HepG2 (cell line): ENCODE measurements around the gene CUL9. TPM values are rescaled to one million over a fixed set of nuclear protein-coding genes. Genes with fewer than 3 reads are reported as not detected.

Experiments used
- ARNT ChIP-seq: fragments of 450-650 bp; IDR thresholded peaks from 2 replicates; pipeline ENCODE4 v1.6.1; 2017
- BRCA1 ChIP-seq: sonication (generic); formaldehyde crosslinking; IDR thresholded peaks from 2 replicates; pipeline ENCODE4 v1.4.0; 2020; ENCODE audit warnings: missing genetic modification reagents
- GFI1 ChIP-seq: sonication (generic); formaldehyde crosslinking; IDR thresholded peaks from 2 replicates; pipeline ENCODE4 v1.5.0; 2020; ENCODE audit warnings: missing genetic modification reagents, mild to moderate bottlenecking, borderline replicate concordance
- HDAC6 ChIP-seq: fragments of 200-600 bp; sonication (generic); IDR thresholded peaks from 2 replicates; pipeline ENCODE4 v1.7.0; 2017; ENCODE audit warnings: mild to moderate bottlenecking, antibody characterized with exemption, low read length, low read depth
- KDM5A ChIP-seq: fragments of 200-600 bp; sonication (generic); IDR thresholded peaks from 2 replicates; pipeline ENCODE4 v1.7.0; 2018; ENCODE audit warnings: antibody characterized with exemption, mild to moderate bottlenecking, low read length, borderline replicate concordance
- MAFG ChIP-seq: sonication (generic); formaldehyde crosslinking; IDR thresholded peaks from 2 replicates; pipeline ENCODE4 v1.5.1; 2020; ENCODE audit warnings: mild to moderate bottlenecking, missing genetic modification reagents
- NFE2L1 ChIP-seq: sonication (generic); formaldehyde crosslinking; IDR thresholded peaks from 2 replicates; pipeline ENCODE4 v1.4.0; 2020; ENCODE audit warnings: missing genetic modification reagents, mild to moderate bottlenecking, borderline replicate concordance
- NR3C1 ChIP-seq: sonication (generic); formaldehyde crosslinking; IDR thresholded peaks from 2 replicates; pipeline ENCODE4 v1.4.0; 2020; ENCODE audit warnings: missing genetic modification reagents
- RFX3 ChIP-seq: IDR thresholded peaks from 2 replicates; pipeline ENCODE4 v1.6.1; 2016; ENCODE audit warnings: missing biosample characterization, missing genetic modification reagents
- SP5 ChIP-seq: IDR thresholded peaks from 2 replicates; pipeline ENCODE4 v1.6.1; 2016; ENCODE audit warnings: low read depth, borderline replicate concordance
- SYNCRIP ChIP-seq: fragments of 200-400 bp; formaldehyde crosslinking; IDR thresholded peaks from 2 replicates; pipeline ENCODE4 v1.6.1; 2018; ENCODE audit warnings: mild to moderate bottlenecking, low read depth, low read length; ENCODE audit not compliant: insufficient read depth
- ZMAT3 ChIP-seq: sonication (generic); formaldehyde crosslinking; conservative IDR thresholded peaks from 2 replicates; pipeline ENCODE4 v1.7.0; 2021; ENCODE audit warnings: missing genetic modification reagents
- ZNF251 ChIP-seq: sonication (generic); formaldehyde crosslinking; IDR thresholded peaks from 2 replicates; pipeline ENCODE4 v1.9.0; 2021; ENCODE audit warnings: mild to moderate bottlenecking, missing genetic modification reagents
- ZNF264 ChIP-seq: sonication (generic); formaldehyde crosslinking; IDR thresholded peaks from 2 replicates; pipeline ENCODE4 v1.4.0; 2020; ENCODE audit warnings: missing genetic modification reagents
- ZNF607 ChIP-seq: sonication (generic); formaldehyde crosslinking; IDR thresholded peaks from 2 replicates; pipeline ENCODE4 v1.5.1; 2020; ENCODE audit warnings: missing genetic modification reagents, mild to moderate bottlenecking, borderline replicate concordance
- ZNF652 ChIP-seq: IDR thresholded peaks from 2 replicates; pipeline ENCODE4 v1.6.1; 2016; ENCODE audit warnings: low read depth, borderline replicate concordance
- polyA plus RNA-seq, 8 experiments: library from polyadenylated mRNA; depleted of rRNA in 3 of 8; stranded (reverse) in 7 of 8; unstranded in 1 of 8; fragments of >200 nt; fragmentation: Illumina TruSeq in 4 of 8; extraction: Trizol in 4 of 8; gene quantifications; 2 replicates each; pipeline versions ENCODE4 v1.2.1 to v1.2.3, GENCODE V29; 2011 to 2016; ENCODE audit warnings: low read depth in 4 of 8, missing spikeins in 1 of 8, mixed read lengths in 1 of 8; ENCODE audit not compliant: insufficient read depth in 1 of 8
- total RNA-seq, 5 experiments: library from RNA; depleted of rRNA; stranded (reverse); fragments of >200 nt; fragmentation: Illumina TruSeq; extraction: Trizol; gene quantifications; 2 replicates each; pipeline ENCODE4 v1.2.3, GENCODE V29; 2016; ENCODE audit warnings: low read depth in 1 of 5
- TF ChIP-seq, protein P1 (sequence below): sonication (generic); formaldehyde crosslinking; IDR thresholded peaks from 2 replicates; pipeline ENCODE4 v1.8.0; 2022; ENCODE audit warnings: missing genetic modification reagents, mild to moderate bottlenecking, moderate library complexity, borderline replicate concordance
- TF ChIP-seq, protein P2 (sequence below): sonication (generic); formaldehyde crosslinking; IDR thresholded peaks from 2 replicates; pipeline ENCODE4 v1.4.0; 2020; ENCODE audit warnings: low read depth, mild to moderate bottlenecking, missing genetic modification reagents
- TF ChIP-seq, protein P3 (sequence below): sonication (generic); formaldehyde crosslinking; IDR thresholded peaks from 2 replicates; pipeline ENCODE4 v1.5.0; 2020; ENCODE audit warnings: missing genetic modification reagents
- TF ChIP-seq, protein P4 (sequence below): IDR thresholded peaks from 2 replicates; pipeline ENCODE4 v1.4.0; 2020; ENCODE audit warnings: mild to moderate bottlenecking, missing genetic modification reagents
- TF ChIP-seq, protein P5 (sequence below): sonication (generic); formaldehyde crosslinking; IDR thresholded peaks from 2 replicates; pipeline ENCODE4 v1.8.0; 2022; ENCODE audit warnings: mild to moderate bottlenecking, missing genetic modification reagents

The CUL9 gene
- total and polyA plus RNA-seq, 2 of the 13 experiments (the other 11 are each of a cell fraction or from before 2014, with no cell fraction given): 11.4 to 13.7 TPM

DNA sequence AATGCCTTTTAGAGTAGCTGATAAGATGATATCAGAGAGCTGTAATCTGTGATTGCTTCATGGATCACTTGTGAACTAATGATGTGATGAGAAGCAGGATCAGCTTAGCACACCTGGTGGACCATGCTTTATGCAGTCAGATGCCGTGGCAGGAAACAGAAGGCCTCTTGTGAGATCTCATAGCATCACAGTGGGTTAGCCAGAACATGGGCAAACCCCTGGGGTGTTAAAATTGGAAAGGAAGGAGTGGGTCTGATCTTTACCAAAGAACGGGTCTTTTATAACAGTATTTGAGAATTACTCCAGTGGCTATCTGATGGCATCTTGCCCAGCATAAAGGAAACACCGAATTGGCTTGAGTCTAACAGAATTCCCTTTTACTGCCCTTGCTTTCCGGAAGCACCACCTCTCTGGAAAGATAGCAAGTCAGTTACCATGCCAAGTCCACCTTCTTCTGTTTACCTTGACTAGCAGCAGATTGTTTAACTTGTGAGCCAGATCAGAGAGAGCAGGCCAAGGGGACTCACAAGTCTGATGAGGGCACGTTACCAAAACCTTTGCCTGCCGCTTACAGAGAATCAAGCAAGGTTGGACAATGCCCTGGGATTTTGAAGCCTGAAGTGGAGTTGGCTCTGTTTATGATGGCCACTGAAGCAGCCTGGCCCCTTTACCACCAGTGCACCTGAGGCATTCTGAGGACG is 31.8 kb upstream of the CUL9 start (continued):
- TF ChIP-seq SYNCRIP (no peak), ZNF652 (CRISPR knock-in tag) (peak; percentile 38; the same call in 1 of the 2 replicates), ZNF251 (no peak), ARNT (no peak), RFX3 (CRISPR knock-in tag) (no peak), HDAC6 (no peak), ZNF607 (no peak), BRCA1 (no peak), NFE2L1 (no peak), ZNF264 (CRISPR knock-in tag) (peak; percentile 70; the same call in 1 of the 2 replicates), ZMAT3 (CRISPR knock-in tag) (no peak), NR3C1 (no peak), GFI1 (peak; percentile 42; the same call in 1 of the 2 replicates), MAFG (no peak), SP5 (CRISPR knock-in tag) (no peak), KDM5A (no peak)
- TF ChIP-seq, protein P1, sequence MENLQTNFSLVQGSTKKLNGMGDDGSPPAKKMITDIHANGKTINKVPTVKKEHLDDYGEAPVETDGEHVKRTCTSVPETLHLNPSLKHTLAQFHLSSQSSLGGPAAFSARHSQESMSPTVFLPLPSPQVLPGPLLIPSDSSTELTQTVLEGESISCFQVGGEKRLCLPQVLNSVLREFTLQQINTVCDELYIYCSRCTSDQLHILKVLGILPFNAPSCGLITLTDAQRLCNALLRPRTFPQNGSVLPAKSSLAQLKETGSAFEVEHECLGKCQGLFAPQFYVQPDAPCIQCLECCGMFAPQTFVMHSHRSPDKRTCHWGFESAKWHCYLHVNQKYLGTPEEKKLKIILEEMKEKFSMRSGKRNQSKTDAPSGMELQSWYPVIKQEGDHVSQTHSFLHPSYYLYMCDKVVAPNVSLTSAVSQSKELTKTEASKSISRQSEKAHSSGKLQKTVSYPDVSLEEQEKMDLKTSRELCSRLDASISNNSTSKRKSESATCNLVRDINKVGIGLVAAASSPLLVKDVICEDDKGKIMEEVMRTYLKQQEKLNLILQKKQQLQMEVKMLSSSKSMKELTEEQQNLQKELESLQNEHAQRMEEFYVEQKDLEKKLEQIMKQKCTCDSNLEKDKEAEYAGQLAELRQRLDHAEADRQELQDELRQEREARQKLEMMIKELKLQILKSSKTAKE (CRISPR knock-in tag): no peak
- TF ChIP-seq, protein P2, sequence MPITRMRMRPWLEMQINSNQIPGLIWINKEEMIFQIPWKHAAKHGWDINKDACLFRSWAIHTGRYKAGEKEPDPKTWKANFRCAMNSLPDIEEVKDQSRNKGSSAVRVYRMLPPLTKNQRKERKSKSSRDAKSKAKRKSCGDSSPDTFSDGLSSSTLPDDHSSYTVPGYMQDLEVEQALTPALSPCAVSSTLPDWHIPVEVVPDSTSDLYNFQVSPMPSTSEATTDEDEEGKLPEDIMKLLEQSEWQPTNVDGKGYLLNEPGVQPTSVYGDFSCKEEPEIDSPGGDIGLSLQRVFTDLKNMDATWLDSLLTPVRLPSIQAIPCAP (CRISPR knock-in tag): no peak
- TF ChIP-seq, protein P3, sequence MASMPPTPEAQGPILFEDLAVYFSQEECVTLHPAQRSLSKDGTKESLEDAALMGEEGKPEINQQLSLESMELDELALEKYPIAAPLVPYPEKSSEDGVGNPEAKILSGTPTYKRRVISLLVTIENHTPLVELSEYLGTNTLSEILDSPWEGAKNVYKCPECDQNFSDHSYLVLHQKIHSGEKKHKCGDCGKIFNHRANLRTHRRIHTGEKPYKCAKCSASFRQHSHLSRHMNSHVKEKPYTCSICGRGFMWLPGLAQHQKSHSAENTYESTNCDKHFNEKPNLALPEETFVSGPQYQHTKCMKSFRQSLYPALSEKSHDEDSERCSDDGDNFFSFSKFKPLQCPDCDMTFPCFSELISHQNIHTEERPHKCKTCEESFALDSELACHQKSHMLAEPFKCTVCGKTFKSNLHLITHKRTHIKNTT: no peak
- TF ChIP-seq, protein P4, sequence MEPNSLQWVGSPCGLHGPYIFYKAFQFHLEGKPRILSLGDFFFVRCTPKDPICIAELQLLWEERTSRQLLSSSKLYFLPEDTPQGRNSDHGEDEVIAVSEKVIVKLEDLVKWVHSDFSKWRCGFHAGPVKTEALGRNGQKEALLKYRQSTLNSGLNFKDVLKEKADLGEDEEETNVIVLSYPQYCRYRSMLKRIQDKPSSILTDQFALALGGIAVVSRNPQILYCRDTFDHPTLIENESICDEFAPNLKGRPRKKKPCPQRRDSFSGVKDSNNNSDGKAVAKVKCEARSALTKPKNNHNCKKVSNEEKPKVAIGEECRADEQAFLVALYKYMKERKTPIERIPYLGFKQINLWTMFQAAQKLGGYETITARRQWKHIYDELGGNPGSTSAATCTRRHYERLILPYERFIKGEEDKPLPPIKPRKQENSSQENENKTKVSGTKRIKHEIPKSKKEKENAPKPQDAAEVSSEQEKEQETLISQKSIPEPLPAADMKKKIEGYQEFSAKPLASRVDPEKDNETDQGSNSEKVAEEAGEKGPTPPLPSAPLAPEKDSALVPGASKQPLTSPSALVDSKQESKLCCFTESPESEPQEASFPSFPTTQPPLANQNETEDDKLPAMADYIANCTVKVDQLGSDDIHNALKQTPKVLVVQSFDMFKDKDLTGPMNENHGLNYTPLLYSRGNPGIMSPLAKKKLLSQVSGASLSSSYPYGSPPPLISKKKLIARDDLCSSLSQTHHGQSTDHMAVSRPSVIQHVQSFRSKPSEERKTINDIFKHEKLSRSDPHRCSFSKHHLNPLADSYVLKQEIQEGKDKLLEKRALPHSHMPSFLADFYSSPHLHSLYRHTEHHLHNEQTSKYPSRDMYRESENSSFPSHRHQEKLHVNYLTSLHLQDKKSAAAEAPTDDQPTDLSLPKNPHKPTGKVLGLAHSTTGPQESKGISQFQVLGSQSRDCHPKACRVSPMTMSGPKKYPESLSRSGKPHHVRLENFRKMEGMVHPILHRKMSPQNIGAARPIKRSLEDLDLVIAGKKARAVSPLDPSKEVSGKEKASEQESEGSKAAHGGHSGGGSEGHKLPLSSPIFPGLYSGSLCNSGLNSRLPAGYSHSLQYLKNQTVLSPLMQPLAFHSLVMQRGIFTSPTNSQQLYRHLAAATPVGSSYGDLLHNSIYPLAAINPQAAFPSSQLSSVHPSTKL (CRISPR knock-in tag): peak; percentile 86
- TF ChIP-seq, protein P5, sequence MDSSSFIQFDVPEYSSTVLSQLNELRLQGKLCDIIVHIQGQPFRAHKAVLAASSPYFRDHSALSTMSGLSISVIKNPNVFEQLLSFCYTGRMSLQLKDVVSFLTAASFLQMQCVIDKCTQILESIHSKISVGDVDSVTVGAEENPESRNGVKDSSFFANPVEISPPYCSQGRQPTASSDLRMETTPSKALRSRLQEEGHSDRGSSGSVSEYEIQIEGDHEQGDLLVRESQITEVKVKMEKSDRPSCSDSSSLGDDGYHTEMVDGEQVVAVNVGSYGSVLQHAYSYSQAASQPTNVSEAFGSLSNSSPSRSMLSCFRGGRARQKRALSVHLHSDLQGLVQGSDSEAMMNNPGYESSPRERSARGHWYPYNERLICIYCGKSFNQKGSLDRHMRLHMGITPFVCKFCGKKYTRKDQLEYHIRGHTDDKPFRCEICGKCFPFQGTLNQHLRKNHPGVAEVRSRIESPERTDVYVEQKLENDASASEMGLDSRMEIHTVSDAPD (CRISPR knock-in tag): peak; percentile 98
